ENCODE measurements around the gene QRSL1. TPM values are rescaled to one million over a fixed set of nuclear protein-coding genes. Genes with fewer than 3 reads are reported as not detected.

QRSL1 gene
- total and polyA plus RNA-seq, 2 donors (not counting 1 experiment from before 2014, with no cell fraction given) = 8.2 to 15.2 TPM

- H3K9me3 ChIP-seq (ENCODE audit: control insufficient read depth, insufficient read depth, low read depth, low read length) = no peaks in the 10 kb centered on the region
- H3K4me1 ChIP-seq (ENCODE audit: control insufficient read depth, extremely low read depth, insufficient read depth, low read length) = peaks cover 10% of the 10 kb centered on the region
- H3K4me3 ChIP-seq (replicated peaks in 1 of 4; ENCODE audit: control extremely low read depth in 1 of 4, insufficient read depth in 1 of 4, low read depth in 3 of 4, low read length in 4 of 4) = no peak overlapping the region
- H3K27me3 ChIP-seq (ENCODE audit: control insufficient read depth, insufficient read depth, low read length) = no peaks in the 10 kb centered on the region
- peak overlapping the region; percentile 34 for H3K27ac ChIP-seq (ENCODE audit: insufficient read depth, low read length)
- H4K20me1 ChIP-seq (ENCODE audit: control insufficient read depth, extremely low read depth, insufficient read depth, low read length) = no peaks in the 10 kb centered on the region
- H3K4me2 ChIP-seq (ENCODE audit: extremely low read depth, insufficient read depth, low read length) = peak overlapping the region; percentile 30
- no peak overlapping the region for H2AFZ ChIP-seq (ENCODE audit: low read length)
- no peaks in the 10 kb centered on the region for H3K36me3 ChIP-seq (ENCODE audit: control insufficient read depth, insufficient read depth, low read length)
- peak; percentile 76 to 92 for DNase-seq (ENCODE audit: low read depth in 2 of 2)
- H3K79me2 ChIP-seq (ENCODE audit: control insufficient read depth, insufficient read depth, low read length) = no peaks in the 10 kb centered on the region
- H3K9ac ChIP-seq (ENCODE audit: insufficient read depth, low read length) = no peak overlapping the region
- TF ChIP-seq CTCF (conservative IDR thresholded peaks at IDR 0.05 in 1 of 2, IDR thresholded peaks at IDR 0.05 in 1 of 2; ENCODE audit: low read depth in 1 of 2, low read length in 2 of 2) (no peak), EZH2 (IDR thresholded peaks at IDR 0.05; ENCODE audit: low read length, missing control alignments) (no peak)
Observed at GRCh38 chr6:106591111-106591825, 38.1 kb upstream of the QRSL1 start.

- TF ChIP-seq CTCF (conservative IDR thresholded peaks at IDR 0.05 in 1 of 2, IDR thresholded peaks at IDR 0.05 in 1 of 2; ENCODE audit: low read depth in 1 of 2, low read length in 2 of 2) = no peak
- no peak for TF ChIP-seq EZH2 (IDR thresholded peaks at IDR 0.05; ENCODE audit: low read length, missing control alignments)
- DNase-seq (ENCODE audit: low read depth in 2 of 2) = no peak
- Histone ChIP-seq H3K4me2 (ENCODE audit: extremely low read depth, insufficient read depth, low read length) (no peak overlapping the region), H3K9me3 (ENCODE audit: control insufficient read depth, insufficient read depth, low read depth, low read length) (no peaks in the 10 kb centered on the region), H3K27me3 (ENCODE audit: control insufficient read depth, insufficient read depth, low read length) (no peaks in the 10 kb centered on the region), H2AFZ (ENCODE audit: low read length) (no peak overlapping the region), H3K4me3 (replicated peaks in 1 of 4; ENCODE audit: control extremely low read depth in 1 of 4, insufficient read depth in 1 of 4, low read depth in 3 of 4, low read length in 4 of 4) (no peak overlapping the region), H3K4me1 (ENCODE audit: control insufficient read depth, extremely low read depth, insufficient read depth, low read length) (no peaks in the 10 kb centered on the region), H3K27ac (ENCODE audit: insufficient read depth, low read length) (no peak overlapping the region), H3K79me2 (ENCODE audit: control insufficient read depth, insufficient read depth, low read length) (no peaks in the 10 kb centered on the region), H4K20me1 (ENCODE audit: control insufficient read depth, extremely low read depth, insufficient read depth, low read length) (no peaks in the 10 kb centered on the region), H3K9ac (ENCODE audit: insufficient read depth, low read length) (no peak overlapping the region), H3K36me3 (ENCODE audit: control insufficient read depth, insufficient read depth, low read length) (no peaks in the 10 kb centered on the region)
Observed at GRCh38 chr6:106599440-106599839, 29.9 kb upstream of the QRSL1 start.

GRCh38 chr6:106600329-106600728 is 29.0 kb upstream of the QRSL1 start:
- no peaks in the 10 kb centered on the region for H3K9me3 ChIP-seq (ENCODE audit: control insufficient read depth, insufficient read depth, low read depth, low read length)
- TF ChIP-seq CTCF (conservative IDR thresholded peaks at IDR 0.05 in 1 of 2, IDR thresholded peaks at IDR 0.05 in 1 of 2; ENCODE audit: low read depth in 1 of 2, low read length in 2 of 2) (no peak), EZH2 (IDR thresholded peaks at IDR 0.05; ENCODE audit: low read length, missing control alignments) (no peak)
- H3K79me2 ChIP-seq (ENCODE audit: control insufficient read depth, insufficient read depth, low read length) = no peaks in the 10 kb centered on the region
- H3K4me1 ChIP-seq (ENCODE audit: control insufficient read depth, extremely low read depth, insufficient read depth, low read length) = no peaks in the 10 kb centered on the region
- no peaks in the 10 kb centered on the region for H3K36me3 ChIP-seq (ENCODE audit: control insufficient read depth, insufficient read depth, low read length)
- H3K27me3 ChIP-seq (ENCODE audit: control insufficient read depth, insufficient read depth, low read length) = no peaks in the 10 kb centered on the region
- no peak overlapping the region for H2AFZ ChIP-seq (ENCODE audit: low read length)
- no peaks in the 10 kb centered on the region for H4K20me1 ChIP-seq (ENCODE audit: control insufficient read depth, extremely low read depth, insufficient read depth, low read length)
- no peak overlapping the region for H3K4me3 ChIP-seq (replicated peaks in 1 of 4; ENCODE audit: control extremely low read depth in 1 of 4, insufficient read depth in 1 of 4, low read depth in 3 of 4, low read length in 4 of 4)
- H3K4me2 ChIP-seq (ENCODE audit: extremely low read depth, insufficient read depth, low read length) = no peak overlapping the region
- no peak overlapping the region for H3K27ac ChIP-seq (ENCODE audit: insufficient read depth, low read length)
- H3K9ac ChIP-seq (ENCODE audit: insufficient read depth, low read length) = no peak overlapping the region
- no peak for DNase-seq (ENCODE audit: low read depth in 2 of 2)
